Measurements from ENCODE around the gene CCDC192. TPM values are rescaled to one million over a fixed set of nuclear protein-coding genes. Genes with fewer than 3 reads are reported as not detected.
"Not testable (repeated sequence)": the region's sequence is repeated elsewhere in the genome, so short reads cannot be mapped to it uniquely, and the experiment has no call there.

The CCDC192 gene
- total RNA-seq, 1 donor from 2014 or later, result not detected

- Histone ChIP-seq H3K4me1 (ENCODE audit: insufficient read depth, low read length) (no peaks in the 10 kb centered on the region), H3K4me3 (ENCODE audit: insufficient read depth, low read depth, low read length) (no peak overlapping the region), H3K27ac (ENCODE audit: low read depth, low read length) (no peak overlapping the region), H3K36me3 (ENCODE audit: insufficient read depth, low read length) (no peaks in the 10 kb centered on the region), H3K9me3 (ENCODE audit: insufficient read depth, low read depth, low read length) (no peaks in the 10 kb centered on the region), H3K79me2 (ENCODE audit: insufficient read depth, low read length) (no peaks in the 10 kb centered on the region), H2AFZ (ENCODE audit: low read depth, low read length) (no peak overlapping the region), H3K9ac (ENCODE audit: low read length) (no peak overlapping the region), H4K20me1 (ENCODE audit: insufficient read depth, low read length) (no peaks in the 10 kb centered on the region), H3K4me2 (ENCODE audit: low read length) (no peak overlapping the region), H3K27me3 (ENCODE audit: insufficient read depth, low read length) (no peaks in the 10 kb centered on the region)
- TF ChIP-seq CTCF (IDR thresholded peaks at IDR 0.05; ENCODE audit: insufficient read depth, low read depth, low read length), result no peak
- TF ChIP-seq EZH2 (IDR thresholded peaks at IDR 0.05; ENCODE audit: insufficient read depth, low read length), result no peak
- FAIRE-seq (no peak), DNase-seq (ENCODE audit: low read depth) (no peak)
- Mint-ChIP-seq H3K9me3 (ENCODE audit: unreplicated experiment) (peaks cover 11% of the 10 kb centered on the region), H3K36me3 (ENCODE audit: low read depth, unreplicated experiment) (peaks cover 2% of the 10 kb centered on the region), H3K27me3 (ENCODE audit: low read depth, unreplicated experiment) (no peaks in the 10 kb centered on the region), H3K4me1 (ENCODE audit: low read depth, unreplicated experiment) (peaks cover 3% of the 10 kb centered on the region), H3K27ac (ENCODE audit: unreplicated experiment) (no peak overlapping the region), H3K4me3 (ENCODE audit: unreplicated experiment) (no peak overlapping the region)
Observed at GRCh38 chr5:127673117-127673800, 29.9 kb upstream of the CCDC192 start.

GRCh38 chr5:127676951-127677350, 26.2 kb upstream of the CCDC192 start:
- not testable (repeated sequence) for H3K9ac ChIP-seq (ENCODE audit: low read length); H3K4me1 ChIP-seq (ENCODE audit: insufficient read depth, low read length); H2AFZ ChIP-seq (ENCODE audit: low read depth, low read length); H3K27me3 ChIP-seq (ENCODE audit: insufficient read depth, low read length); H3K79me2 ChIP-seq (ENCODE audit: insufficient read depth, low read length); H3K36me3 Mint-ChIP-seq (ENCODE audit: low read depth, unreplicated experiment); FAIRE-seq; H3K4me3 ChIP-seq (ENCODE audit: insufficient read depth, low read depth, low read length); DNase-seq (ENCODE audit: low read depth); H3K27ac ChIP-seq (ENCODE audit: low read depth, low read length); H3K4me3 Mint-ChIP-seq (ENCODE audit: unreplicated experiment); H3K4me2 ChIP-seq (ENCODE audit: low read length); H3K27ac Mint-ChIP-seq (ENCODE audit: unreplicated experiment); H3K27me3 Mint-ChIP-seq (ENCODE audit: low read depth, unreplicated experiment); H4K20me1 ChIP-seq (ENCODE audit: insufficient read depth, low read length); H3K4me1 Mint-ChIP-seq (ENCODE audit: low read depth, unreplicated experiment); H3K36me3 ChIP-seq (ENCODE audit: insufficient read depth, low read length); H3K9me3 ChIP-seq (ENCODE audit: insufficient read depth, low read depth, low read length)
- peaks cover 11% of the 10 kb centered on the region for H3K9me3 Mint-ChIP-seq (ENCODE audit: unreplicated experiment)

- H3K36me3 Mint-ChIP-seq (ENCODE audit: low read depth, unreplicated experiment); H3K9ac ChIP-seq (ENCODE audit: low read length); H3K4me2 ChIP-seq (ENCODE audit: low read length); H3K79me2 ChIP-seq (ENCODE audit: insufficient read depth, low read length); DNase-seq (ENCODE audit: low read depth); H4K20me1 ChIP-seq (ENCODE audit: insufficient read depth, low read length); H3K4me3 ChIP-seq (ENCODE audit: insufficient read depth, low read depth, low read length); H3K27me3 Mint-ChIP-seq (ENCODE audit: low read depth, unreplicated experiment); H3K27ac ChIP-seq (ENCODE audit: low read depth, low read length); FAIRE-seq; H3K36me3 ChIP-seq (ENCODE audit: insufficient read depth, low read length); H3K27me3 ChIP-seq (ENCODE audit: insufficient read depth, low read length); H3K4me1 ChIP-seq (ENCODE audit: insufficient read depth, low read length); H3K27ac Mint-ChIP-seq (ENCODE audit: unreplicated experiment); H3K9me3 ChIP-seq (ENCODE audit: insufficient read depth, low read depth, low read length); H3K4me3 Mint-ChIP-seq (ENCODE audit: unreplicated experiment); H2AFZ ChIP-seq (ENCODE audit: low read depth, low read length); H3K4me1 Mint-ChIP-seq (ENCODE audit: low read depth, unreplicated experiment): not testable (repeated sequence)
- peaks cover 11% of the 10 kb centered on the region for H3K9me3 Mint-ChIP-seq (ENCODE audit: unreplicated experiment)
Observed at GRCh38 chr5:127679691-127680330, 23.4 kb upstream of the CCDC192 start.

Measured in astrocyte (in vitro differentiated cells and primary cell).